DOHH2 (cell line): ENCODE results near the gene PRND.
"Not testable (repeated sequence)": the region's sequence is repeated elsewhere in the genome, so short reads cannot be mapped to it uniquely, and the experiment has no call there.

Source experiments
- CTCF ChIP-seq: fragments of 200-600 bp; sonication (generic); IDR thresholded peaks from one replicate; pipeline ENCODE4 v1.5.1; 2014; ENCODE audit warnings: antibody characterized with exemption, mild to moderate bottlenecking, low read depth, low read length; ENCODE audit not compliant: poor library complexity, severe bottlenecking
- EZH2phosphoT487 ChIP-seq: fragments of 200-600 bp; sonication (generic); IDR thresholded peaks from 2 replicates; pipeline ENCODE4 v1.6.1; 2017; ENCODE audit warnings: borderline replicate concordance, mild to moderate bottlenecking, antibody characterized with exemption, low read length, moderate library complexity, mixed read lengths

- not testable (repeated sequence) for TF ChIP-seq CTCF, EZH2phosphoT487
These were observed 51.3 kb downstream of the PRND start for GRCh38 chr20:4773014-4773413.
